Measurements from ENCODE around the gene CROCC2. TPM values are rescaled to one million over a fixed set of nuclear protein-coding genes. Genes with fewer than 3 reads are reported as not detected.

The CROCC2 gene
- total RNA-seq, 2 experiments from 2014 or later = not detected

DNA sequence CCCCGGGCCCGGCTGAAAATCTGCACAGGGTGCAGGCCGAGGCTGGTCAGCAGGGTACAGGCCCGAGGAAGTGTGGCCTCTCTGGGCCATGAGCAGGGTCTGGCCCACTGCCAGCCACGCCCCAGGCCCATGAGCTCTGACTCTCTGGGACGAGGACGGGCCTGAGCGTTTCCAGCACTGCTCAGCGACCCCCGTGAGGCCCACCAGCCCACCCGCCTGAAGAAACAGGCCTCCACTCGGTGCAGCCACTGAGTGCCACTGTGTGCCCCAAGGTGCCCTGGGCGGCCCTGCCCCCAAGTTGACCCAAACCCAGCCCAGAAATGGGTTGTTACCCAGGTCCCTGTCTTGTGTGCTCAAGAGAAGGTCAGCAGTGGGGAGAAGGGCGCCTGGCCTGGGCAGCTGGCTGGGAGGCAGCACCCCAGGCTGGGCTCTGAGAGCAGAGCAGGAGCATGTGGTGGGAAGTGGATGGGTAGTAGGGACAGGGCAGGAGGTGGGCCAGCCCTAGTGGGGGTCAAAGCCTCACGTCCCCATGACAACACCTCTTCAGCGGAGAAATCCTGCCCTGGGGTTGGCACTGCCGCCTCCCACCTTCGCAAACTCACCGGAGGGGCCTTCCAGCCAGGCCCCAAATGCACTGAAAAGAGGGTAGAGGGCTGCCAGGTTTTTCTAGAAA, 90.2 kb downstream of the CROCC2 start:
- H3K27me3 Mint-ChIP-seq (ENCODE audit: low read depth) = peaks cover 23% of the 10 kb centered on the region
- ChIA-PET CTCF (no interaction called here), POLR2A (no interaction called here)
- H3K9me3 Mint-ChIP-seq (ENCODE audit: insufficient read depth) = no peaks in the 10 kb centered on the region
- H3K27ac Mint-ChIP-seq = no peak overlapping the region
- ATAC-seq (no peak), DNase-seq (no peak)
- H3K4me3 Mint-ChIP-seq = no peak overlapping the region
- H3K36me3 Mint-ChIP-seq (ENCODE audit: low read depth) = no peaks in the 10 kb centered on the region
- H3K4me1 Mint-ChIP-seq (ENCODE audit: low read depth) = no peaks in the 10 kb centered on the region

DNA sequence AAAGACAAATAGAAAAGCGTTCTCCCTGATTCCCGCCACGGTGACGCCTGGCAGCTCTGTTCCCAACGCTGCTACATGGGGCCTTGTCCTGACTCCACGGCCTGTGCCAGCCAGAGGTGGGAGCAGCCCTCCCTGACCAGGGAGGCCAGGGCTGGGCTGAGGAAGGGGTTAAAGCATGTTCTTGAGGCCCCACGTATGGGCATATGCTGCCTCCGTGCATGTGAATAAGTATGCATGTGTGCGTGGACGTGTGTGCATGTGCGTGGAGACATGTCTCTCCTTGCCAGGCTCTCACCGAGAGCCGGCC, 90.7 kb downstream of the CROCC2 start:
- POLR2A ChIA-PET = no interaction called here
- no peak overlapping the region for H3K4me3 Mint-ChIP-seq
- no peaks in the 10 kb centered on the region for H3K9me3 Mint-ChIP-seq (ENCODE audit: insufficient read depth)
- CTCF ChIA-PET = interaction anchor here (0.8 kb wide), 1 partner anchor 13 kb away, joined by 3 read pairs; no protein-coding TSS in a partner anchor
- ATAC-seq (no peak), DNase-seq (no peak)
- no peaks in the 10 kb centered on the region for H3K36me3 Mint-ChIP-seq (ENCODE audit: low read depth)
- H3K4me1 Mint-ChIP-seq (ENCODE audit: low read depth) = no peaks in the 10 kb centered on the region
- peaks cover 25% of the 10 kb centered on the region for H3K27me3 Mint-ChIP-seq (ENCODE audit: low read depth)
- H3K27ac Mint-ChIP-seq = no peak overlapping the region

- Mint-ChIP-seq H3K36me3 (ENCODE audit: low read depth) (no peaks in the 10 kb centered on the region), H3K4me1 (ENCODE audit: low read depth) (no peaks in the 10 kb centered on the region), H3K27ac (no peak overlapping the region), H3K4me3 (no peak overlapping the region), H3K9me3 (ENCODE audit: insufficient read depth) (no peaks in the 10 kb centered on the region), H3K27me3 (ENCODE audit: low read depth) (peaks cover 25% of the 10 kb centered on the region)
- CTCF ChIA-PET = interaction anchor here (0.8 kb wide), 1 partner anchor 13 kb away, joined by 3 read pairs; no protein-coding TSS in a partner anchor
- POLR2A ChIA-PET = no interaction called here
- DNase-seq (no peak), ATAC-seq (no peak)
These were observed 91.2 kb downstream of the CROCC2 start for GRCh38 chr2:240997141-240997855.

GRCh38 chr2:240997856-240998705, 91.9 kb downstream of the CROCC2 start, which contains the start of gene SNED1:
SNED1 (plus strand) TSS chr2:240998618; CDS start chr2:240998838, 220 bp downstream.
- peaks cover 25% of the 10 kb centered on the region for H3K27me3 Mint-ChIP-seq (ENCODE audit: low read depth)
- ChIA-PET POLR2A (no interaction called here), CTCF (no interaction called here)
- H3K9me3 Mint-ChIP-seq (ENCODE audit: insufficient read depth) = no peaks in the 10 kb centered on the region
- no peaks in the 10 kb centered on the region for H3K36me3 Mint-ChIP-seq (ENCODE audit: low read depth)
- H3K4me1 Mint-ChIP-seq (ENCODE audit: low read depth) = no peaks in the 10 kb centered on the region
- no peak within 1 kb of the TSS for H3K4me3 Mint-ChIP-seq
- DNase-seq (peak; percentile 74), ATAC-seq (peak; percentile 84)
- H3K27ac Mint-ChIP-seq = no peak within 1 kb of the TSS

DNA sequence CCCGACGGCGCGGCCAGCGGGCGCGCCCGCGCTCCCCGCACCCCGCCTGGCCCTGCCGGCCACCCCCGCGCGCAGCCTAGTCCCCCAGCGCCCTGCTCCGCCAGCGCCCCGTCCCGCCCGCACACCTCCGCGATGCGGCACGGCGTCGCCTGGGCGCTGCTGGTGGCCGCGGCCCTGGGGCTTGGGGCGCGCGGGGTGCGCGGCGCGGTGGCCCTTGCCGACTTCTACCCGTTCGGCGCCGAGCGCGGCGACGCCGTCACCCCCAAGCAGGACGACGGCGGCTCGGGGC, 92.5 kb downstream of the CROCC2 start:
- Mint-ChIP-seq H3K27me3 (ENCODE audit: low read depth) (peaks cover 25% of the 10 kb centered on the region), H3K27ac (no peak overlapping the region), H3K4me3 (no peak overlapping the region), H3K36me3 (ENCODE audit: low read depth) (no peaks in the 10 kb centered on the region), H3K4me1 (ENCODE audit: low read depth) (no peaks in the 10 kb centered on the region), H3K9me3 (ENCODE audit: insufficient read depth) (no peaks in the 10 kb centered on the region)
- CTCF ChIA-PET = no interaction called here
- no peak for DNase-seq
- POLR2A ChIA-PET = no interaction called here
- no peak for ATAC-seq

GRCh38 chr2:240998995-240999791, 93.1 kb downstream of the CROCC2 start:
- no peak for DNase-seq
- H3K27me3 Mint-ChIP-seq (ENCODE audit: low read depth) = peaks cover 25% of the 10 kb centered on the region
- no peak overlapping the region for H3K4me3 Mint-ChIP-seq
- no peaks in the 10 kb centered on the region for H3K4me1 Mint-ChIP-seq (ENCODE audit: low read depth)
- peaks cover 2% of the 10 kb centered on the region for H3K9me3 Mint-ChIP-seq (ENCODE audit: insufficient read depth)
- H3K36me3 Mint-ChIP-seq (ENCODE audit: low read depth) = no peaks in the 10 kb centered on the region
- ChIA-PET CTCF (no interaction called here), POLR2A (no interaction called here)
- ATAC-seq = no peak
- no peak overlapping the region for H3K27ac Mint-ChIP-seq

DNA sequence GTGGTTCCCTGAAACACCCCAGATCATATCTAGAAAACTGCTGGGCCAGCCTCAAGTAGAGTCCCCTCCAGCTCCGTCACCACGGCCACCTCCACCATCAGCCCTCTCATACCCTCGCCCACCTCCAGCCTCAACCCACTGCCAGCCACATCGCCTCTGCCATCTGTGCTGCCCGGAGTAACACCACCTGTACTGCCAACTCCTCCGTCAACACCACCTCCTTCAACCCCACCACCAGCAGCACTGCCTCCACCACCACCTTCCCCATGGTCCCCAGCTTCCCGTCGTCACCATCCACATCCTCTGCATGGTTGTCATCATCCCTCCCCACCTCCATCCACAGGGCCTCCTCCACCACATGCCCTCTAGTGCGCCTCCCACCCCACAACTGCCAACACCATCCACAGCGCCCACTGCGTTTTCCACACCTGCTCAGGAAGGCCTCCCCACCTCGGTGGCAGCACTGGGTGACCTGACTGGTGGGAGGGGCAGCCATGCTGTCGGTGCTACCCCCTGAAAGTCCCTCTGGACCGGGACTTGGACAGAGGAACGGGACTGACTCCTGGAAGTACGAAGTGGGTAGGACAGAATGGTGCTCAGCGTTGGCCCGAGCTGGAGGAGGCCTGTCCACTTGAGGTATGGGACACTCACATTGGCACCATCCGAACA, 93.9 kb downstream of the CROCC2 start:
- peaks cover 25% of the 10 kb centered on the region for H3K27me3 Mint-ChIP-seq (ENCODE audit: low read depth)
- no peaks in the 10 kb centered on the region for H3K36me3 Mint-ChIP-seq (ENCODE audit: low read depth)
- POLR2A ChIA-PET = no interaction called here
- CTCF ChIA-PET = no interaction called here
- DNase-seq (no peak), ATAC-seq (no peak)
- H3K4me3 Mint-ChIP-seq = no peak overlapping the region
- peaks cover 6% of the 10 kb centered on the region for H3K9me3 Mint-ChIP-seq (ENCODE audit: insufficient read depth)
- no peak overlapping the region for H3K27ac Mint-ChIP-seq
- no peaks in the 10 kb centered on the region for H3K4me1 Mint-ChIP-seq (ENCODE audit: low read depth)

- H3K9me3 Mint-ChIP-seq (ENCODE audit: insufficient read depth) = peaks cover 14% of the 10 kb centered on the region
- CTCF ChIA-PET = interaction anchor here (0.6 kb wide), 1 partner anchor 86 kb away, joined by 3 read pairs; no protein-coding TSS in a partner anchor
- DNase-seq = no peak
- no peaks in the 10 kb centered on the region for H3K4me1 Mint-ChIP-seq (ENCODE audit: low read depth)
- H3K36me3 Mint-ChIP-seq (ENCODE audit: low read depth) = no peaks in the 10 kb centered on the region
- peaks cover 25% of the 10 kb centered on the region for H3K27me3 Mint-ChIP-seq (ENCODE audit: low read depth)
- no peak for ATAC-seq
- POLR2A ChIA-PET = no interaction called here
- H3K4me3 Mint-ChIP-seq = no peak overlapping the region
- H3K27ac Mint-ChIP-seq = no peak overlapping the region
These were observed 94.7 kb downstream of the CROCC2 start for GRCh38 chr2:241000831-241001321.

- POLR2A ChIA-PET = no interaction called here
- H3K4me1 Mint-ChIP-seq (ENCODE audit: low read depth) = no peaks in the 10 kb centered on the region
- H3K4me3 Mint-ChIP-seq = no peak overlapping the region
- DNase-seq (no peak), ATAC-seq (no peak)
- no peak overlapping the region for H3K27ac Mint-ChIP-seq
- peaks cover 18% of the 10 kb centered on the region for H3K9me3 Mint-ChIP-seq (ENCODE audit: insufficient read depth)
- CTCF ChIA-PET = interaction anchor here (0.6 kb wide), 1 partner anchor 87 kb away, joined by 3 read pairs; no protein-coding TSS in a partner anchor
- peaks cover 25% of the 10 kb centered on the region for H3K27me3 Mint-ChIP-seq (ENCODE audit: low read depth)
- H3K36me3 Mint-ChIP-seq (ENCODE audit: low read depth) = no peaks in the 10 kb centered on the region
These were observed 95.5 kb downstream of the CROCC2 start for GRCh38 chr2:241001413-241002274.

GRCh38 chr2:241002275-241003046, 96.3 kb downstream of the CROCC2 start:
- Mint-ChIP-seq H3K27ac (no peak overlapping the region), H3K4me1 (ENCODE audit: low read depth) (no peaks in the 10 kb centered on the region), H3K27me3 (ENCODE audit: low read depth) (peaks cover 23% of the 10 kb centered on the region), H3K9me3 (ENCODE audit: insufficient read depth) (peaks cover 18% of the 10 kb centered on the region), H3K4me3 (no peak overlapping the region), H3K36me3 (ENCODE audit: low read depth) (no peaks in the 10 kb centered on the region)
- DNase-seq = peak; percentile 12
- ChIA-PET CTCF (no interaction called here), POLR2A (no interaction called here)
- no peak for ATAC-seq

Measured in activated CD8-positive, alpha-beta T cell treated with anti-CD3 and anti-CD28 coated beads, Interleukin-2, amount 10 ng/mL, durations not matched to agents 7 days and 5 days (primary cell).